GM12878 (cell line): ENCODE measurements around the gene ATP6V0A4. TPM values are rescaled to one million over a fixed set of nuclear protein-coding genes. Genes with fewer than 3 reads are reported as not detected.

ENCODE experiments used
- ATAC-seq: fragments of 200-7000 bp; cut with Tn5 transposase; 3 replicates; pipeline ENCODE4 v1.9.1; 2020; ENCODE audit warnings: mild to moderate bottlenecking, moderate library complexity
- BruUV-seq: library from RNA; stranded (reverse); fragments of 400-500 nt; replicated peaks from 2 replicates; lab custom pipeline; 2021; lab: Mats Ljungman, UMichigan
- CTCF ChIA-PET: fragments of 300-600 bp; sonication (Branson Sonifier 250); formaldehyde crosslinking; extraction: SDS; loops from one replicate; lab custom pipeline; 2021; ENCODE audit warnings: inconsistent platforms; lab: Yijun Ruan, JAX
- POLR2A ChIA-PET: fragments of 350-600 bp; formaldehyde crosslinking; extraction: SDS; loops from one replicate; lab custom pipeline; 2021; ENCODE audit warnings: inconsistent platforms; lab: Charles Lee
- RAD21 ChIA-PET: fragments of 300-600 bp; sonication (Branson Sonifier 250); formaldehyde crosslinking; loops from one replicate; lab custom pipeline; 2023; ENCODE audit warnings: antibody characterized with exemption; ENCODE audit not compliant: unreplicated experiment; lab: Charles Lee
- SMC1A ChIA-PET: fragments of 300-600 bp; sonication (Branson Sonifier 250); formaldehyde crosslinking; loops from one replicate; lab custom pipeline; 2023; ENCODE audit not compliant: unreplicated experiment, uncharacterized antibody; lab: Charles Lee
- DNase-seq: peaks from one replicate; pipeline ENCODE4 v3.0.0-alpha.2; 2011; ENCODE audit warnings: low read depth, low spot score
- FAIRE-seq: peaks from 3 replicates; lab custom pipeline; 2011; peaks lifted over from hg19 to GRCh38; lab: Jason Lieb, UNC
- H2AFZ ChIP-seq: 2 replicates; pipeline ENCODE4 v1.6.0; 2011; ENCODE audit warnings: low read depth, low read length, control low read depth; ENCODE audit not compliant: control insufficient read depth
- H3K27ac ChIP-seq: 2 replicates; pipeline ENCODE4 v1.5.1; 2011; ENCODE audit warnings: control low read depth; ENCODE audit not compliant: control insufficient read depth, insufficient read depth
- H3K27me3 ChIP-seq, 2 experiments: replicated peaks in 1 of 2; 2 replicates each; pipeline versions ENCODE4 v1.6.0 to v1.6.1; 2011; ENCODE audit warnings: low read length in 1 of 2; ENCODE audit not compliant: control insufficient read depth in 2 of 2, insufficient read depth in 2 of 2
- H3K36me3 ChIP-seq, 2 experiments: 2 replicates each; pipeline ENCODE4 v1.5.1; 2011; ENCODE audit warnings: low read length in 1 of 2; ENCODE audit not compliant: control insufficient read depth in 2 of 2, insufficient read depth in 2 of 2
- H3K4me1 ChIP-seq: 2 replicates; pipeline ENCODE4 v1.6.1; 2011; ENCODE audit warnings: mild to moderate bottlenecking, low read length, moderate library complexity, mixed read lengths; ENCODE audit not compliant: control insufficient read depth, insufficient read depth
- H3K4me2 ChIP-seq: 2 replicates; pipeline ENCODE4 v1.6.0; 2011; ENCODE audit warnings: control low read depth; ENCODE audit not compliant: control insufficient read depth, insufficient read depth
- H3K4me3 ChIP-seq: fragments of 200-600 bp; sonication (generic); 2 replicates; pipeline ENCODE4 v1.5.1; 2016
- H3K79me2 ChIP-seq: 2 replicates; pipeline ENCODE4 v1.6.0; 2011; ENCODE audit warnings: low read length; ENCODE audit not compliant: control insufficient read depth, insufficient read depth
- H3K9ac ChIP-seq: 2 replicates; pipeline ENCODE4 v1.8.0; 2011; ENCODE audit warnings: low read length, control low read depth, mixed read lengths; ENCODE audit not compliant: control insufficient read depth, insufficient read depth
- H3K9me3 ChIP-seq: replicated peaks from 3 replicates; pipeline ENCODE4 v1.5.1; 2011; ENCODE audit warnings: mild to moderate bottlenecking, low read length; ENCODE audit not compliant: control insufficient read depth, insufficient read depth
- H4K20me1 ChIP-seq: 2 replicates; pipeline ENCODE4 v1.6.0; 2011; ENCODE audit not compliant: control insufficient read depth, insufficient read depth
- BMI1 ChIP-seq: fragments of 450-650 bp; IDR thresholded peaks from 2 replicates; pipeline ENCODE4 v1.6.1; 2016; ENCODE audit warnings: mild to moderate bottlenecking, moderate library complexity, borderline replicate concordance
- BRCA1 ChIP-seq: IDR thresholded peaks from 2 replicates; pipeline ENCODE4 v1.6.1; 2011; ENCODE audit warnings: low read depth, low read length, improper control_type of control experiment
- CBX5 ChIP-seq: sonication (generic); IDR thresholded peaks from 2 replicates; pipeline ENCODE4 v1.6.1; 2016; ENCODE audit warnings: low read depth, moderate library complexity, mild to moderate bottlenecking, inconsistent platforms
- KDM1A ChIP-seq: fragments of 200-600 bp; sonication (generic); IDR thresholded peaks from 2 replicates; pipeline ENCODE4 v1.6.1; 2016; ENCODE audit warnings: borderline replicate concordance
- MEF2A ChIP-seq: IDR thresholded peaks from 2 replicates; pipeline ENCODE4 v1.6.1; 2011; ENCODE audit warnings: low read depth, mild to moderate bottlenecking, low read length, moderate library complexity; ENCODE audit not compliant: insufficient read depth
- NFIC ChIP-seq: IDR thresholded peaks from 2 replicates; pipeline ENCODE4 v1.6.1; 2012; ENCODE audit warnings: low read depth, mild to moderate bottlenecking, inconsistent platforms, low read length, moderate library complexity
- NKRF ChIP-seq: fragments of 450-650 bp; conservative IDR thresholded peaks from 2 replicates; pipeline ENCODE4 v1.6.1; 2017; ENCODE audit warnings: mild to moderate bottlenecking, moderate library complexity
- SMARCA5 ChIP-seq: fragments of 450-650 bp; IDR thresholded peaks from 2 replicates; pipeline ENCODE4 v1.6.1; 2017; ENCODE audit warnings: mild to moderate bottlenecking
- WGBS: methylation state at CpG from one replicate; pipeline ENCODE4 v1.1.6; 2016; ENCODE audit warnings: low lambda C conversion rate; ENCODE audit not compliant: insufficient replicate concordance, insufficient coverage; ENCODE audit errors: missing lambda C conversion rate; 5-methylcytosine and 5-hydroxymethylcytosine counted together
- in situ Hi-C: fragments of 300-500 bp; cut with MboI; formaldehyde crosslinking; loops from 9 replicates; pipeline ENCODE4 v1.14.3; 2018; ENCODE audit warnings: mixed read lengths
- intact Hi-C: fragments of 100-400 bp; cut with micrococcal nuclease; formaldehyde crosslinking; loops from one replicate; pipeline ENCODE4 v1.14.2; 2022; ENCODE audit not compliant: unreplicated experiment
- polyA plus RNA-seq, 11 experiments: library from polyadenylated mRNA; depleted of rRNA in 4 of 11; unstranded in 6 of 11; stranded (reverse) in 5 of 11; fragments of >200 nt; fragmentation: Nextera tagmentation in 4 of 11; fragmentation: Illumina TruSeq in 1 of 11; extraction: Ambion mirVana in 4 of 11; extraction: Trizol in 1 of 11; gene quantifications; 1 replicate in 1 of 11; 2 replicates in 10 of 11; pipeline versions ENCODE4 v1.2.1 to v1.2.3, GENCODE V29; 2011 to 2016; ENCODE audit warnings: inconsistent platforms in 2 of 11, missing spikeins in 2 of 11, low read depth in 1 of 11
- total RNA-seq, 4 experiments: library from RNA; depleted of rRNA in 3 of 4; stranded (reverse); fragments of >200 nt in 3 of 4; fragmentation: Illumina TruSeq in 1 of 4; extraction: Trizol in 1 of 4; gene quantifications; 2 replicates each; pipeline versions ENCODE4 v1.2.1 to v1.2.3, GENCODE V29; 2013 to 2021
- TF ChIP-seq, protein P1 (sequence below): fragments of 450-650 bp; IDR thresholded peaks from 2 replicates; pipeline ENCODE4 v1.6.1; 2017; ENCODE audit warnings: mild to moderate bottlenecking, moderate library complexity
- TF ChIP-seq, protein P2 (sequence below): fragments of 150-350 bp; IDR thresholded peaks from 2 replicates; pipeline ENCODE4 v1.6.1; 2014; ENCODE audit warnings: mild to moderate bottlenecking, low read depth, low read length

The ATP6V0A4 gene
- total and polyA plus RNA-seq, 10 of the 15 experiments (the other 5 are each of a cell fraction or from before 2014, with no cell fraction given), result not detected

- TF ChIP-seq NKRF, result no peak
- TF ChIP-seq, all 136 proteins: peak for 0
Observed at GRCh38 chr7:138705167-138705566, 92.8 kb downstream of the ATP6V0A4 start (continued).

DNA sequence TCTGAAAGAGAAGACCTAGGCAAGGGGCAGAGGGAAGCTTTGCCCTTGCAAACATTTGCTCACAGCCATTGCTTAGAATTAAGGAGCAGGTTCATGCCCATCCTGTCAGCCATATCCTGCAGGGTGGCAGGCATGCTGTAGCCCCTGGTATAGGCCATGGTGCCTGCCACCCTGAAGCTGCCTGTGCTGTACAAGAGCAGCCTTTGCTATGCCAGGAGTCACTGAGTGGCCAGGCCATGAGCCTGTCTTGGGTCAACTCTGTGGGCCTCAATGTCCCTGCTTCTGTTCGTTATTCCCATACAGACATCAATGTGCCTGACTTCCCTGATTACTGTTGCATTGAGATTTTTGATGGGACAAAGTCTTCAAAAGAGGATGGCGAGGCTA, 96.5 kb downstream of the ATP6V0A4 start:
- Histone ChIP-seq H3K4me2 (no peak overlapping the region), H3K27me3 (no peaks in the 10 kb centered on the region), H3K9me3 (no peaks in the 10 kb centered on the region), H3K4me3 (no peak overlapping the region), H3K27ac (no peak overlapping the region), H3K9ac (no peak overlapping the region), H3K36me3 (no peaks in the 10 kb centered on the region), H2AFZ (no peak overlapping the region), H3K79me2 (no peaks in the 10 kb centered on the region), H3K4me1 (no peaks in the 10 kb centered on the region), H4K20me1 (no peaks in the 10 kb centered on the region)
- POLR2A ChIA-PET, result no interaction called here
- FAIRE-seq, result no peak
- no TSS peak for BruUV-seq
- CTCF ChIA-PET, result no interaction called here
- intact Hi-C loops, result no loop called here
- no peak for ATAC-seq
- RAD21 ChIA-PET, result no interaction called here
- no peak for DNase-seq
- in situ Hi-C loops, result no loop called here
- WGBS, result 0% methylated on average over 2 of the region's 2 CpGs
- SMC1A ChIA-PET, result no interaction called here
- TF ChIP-seq BRCA1, result no peak
- no peak for TF ChIP-seq NFIC
- TF ChIP-seq, protein P1, sequence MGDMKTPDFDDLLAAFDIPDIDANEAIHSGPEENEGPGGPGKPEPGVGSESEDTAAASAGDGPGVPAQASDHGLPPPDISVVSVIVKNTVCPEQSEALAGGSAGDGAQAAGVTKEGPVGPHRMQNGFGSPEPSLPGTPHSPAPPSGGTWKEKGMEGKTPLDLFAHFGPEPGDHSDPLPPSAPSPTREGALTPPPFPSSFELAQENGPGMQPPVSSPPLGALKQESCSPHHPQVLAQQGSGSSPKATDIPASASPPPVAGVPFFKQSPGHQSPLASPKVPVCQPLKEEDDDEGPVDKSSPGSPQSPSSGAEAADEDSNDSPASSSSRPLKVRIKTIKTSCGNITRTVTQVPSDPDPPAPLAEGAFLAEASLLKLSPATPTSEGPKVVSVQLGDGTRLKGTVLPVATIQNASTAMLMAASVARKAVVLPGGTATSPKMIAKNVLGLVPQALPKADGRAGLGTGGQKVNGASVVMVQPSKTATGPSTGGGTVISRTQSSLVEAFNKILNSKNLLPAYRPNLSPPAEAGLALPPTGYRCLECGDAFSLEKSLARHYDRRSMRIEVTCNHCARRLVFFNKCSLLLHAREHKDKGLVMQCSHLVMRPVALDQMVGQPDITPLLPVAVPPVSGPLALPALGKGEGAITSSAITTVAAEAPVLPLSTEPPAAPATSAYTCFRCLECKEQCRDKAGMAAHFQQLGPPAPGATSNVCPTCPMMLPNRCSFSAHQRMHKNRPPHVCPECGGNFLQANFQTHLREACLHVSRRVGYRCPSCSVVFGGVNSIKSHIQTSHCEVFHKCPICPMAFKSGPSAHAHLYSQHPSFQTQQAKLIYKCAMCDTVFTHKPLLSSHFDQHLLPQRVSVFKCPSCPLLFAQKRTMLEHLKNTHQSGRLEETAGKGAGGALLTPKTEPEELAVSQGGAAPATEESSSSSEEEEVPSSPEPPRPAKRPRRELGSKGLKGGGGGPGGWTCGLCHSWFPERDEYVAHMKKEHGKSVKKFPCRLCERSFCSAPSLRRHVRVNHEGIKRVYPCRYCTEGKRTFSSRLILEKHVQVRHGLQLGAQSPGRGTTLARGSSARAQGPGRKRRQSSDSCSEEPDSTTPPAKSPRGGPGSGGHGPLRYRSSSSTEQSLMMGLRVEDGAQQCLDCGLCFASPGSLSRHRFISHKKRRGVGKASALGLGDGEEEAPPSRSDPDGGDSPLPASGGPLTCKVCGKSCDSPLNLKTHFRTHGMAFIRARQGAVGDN, result no peak
- no peak for TF ChIP-seq BMI1
- TF ChIP-seq MEF2A, result no peak
- TF ChIP-seq, protein P2, sequence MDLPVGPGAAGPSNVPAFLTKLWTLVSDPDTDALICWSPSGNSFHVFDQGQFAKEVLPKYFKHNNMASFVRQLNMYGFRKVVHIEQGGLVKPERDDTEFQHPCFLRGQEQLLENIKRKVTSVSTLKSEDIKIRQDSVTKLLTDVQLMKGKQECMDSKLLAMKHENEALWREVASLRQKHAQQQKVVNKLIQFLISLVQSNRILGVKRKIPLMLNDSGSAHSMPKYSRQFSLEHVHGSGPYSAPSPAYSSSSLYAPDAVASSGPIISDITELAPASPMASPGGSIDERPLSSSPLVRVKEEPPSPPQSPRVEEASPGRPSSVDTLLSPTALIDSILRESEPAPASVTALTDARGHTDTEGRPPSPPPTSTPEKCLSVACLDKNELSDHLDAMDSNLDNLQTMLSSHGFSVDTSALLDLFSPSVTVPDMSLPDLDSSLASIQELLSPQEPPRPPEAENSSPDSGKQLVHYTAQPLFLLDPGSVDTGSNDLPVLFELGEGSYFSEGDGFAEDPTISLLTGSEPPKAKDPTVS, result no peak
- TF ChIP-seq CBX5, result no peak
- no peak for TF ChIP-seq KDM1A
- no peak for TF ChIP-seq SMARCA5
